ENCODE measurements around the gene CHPF.

CHPF gene

DNA sequence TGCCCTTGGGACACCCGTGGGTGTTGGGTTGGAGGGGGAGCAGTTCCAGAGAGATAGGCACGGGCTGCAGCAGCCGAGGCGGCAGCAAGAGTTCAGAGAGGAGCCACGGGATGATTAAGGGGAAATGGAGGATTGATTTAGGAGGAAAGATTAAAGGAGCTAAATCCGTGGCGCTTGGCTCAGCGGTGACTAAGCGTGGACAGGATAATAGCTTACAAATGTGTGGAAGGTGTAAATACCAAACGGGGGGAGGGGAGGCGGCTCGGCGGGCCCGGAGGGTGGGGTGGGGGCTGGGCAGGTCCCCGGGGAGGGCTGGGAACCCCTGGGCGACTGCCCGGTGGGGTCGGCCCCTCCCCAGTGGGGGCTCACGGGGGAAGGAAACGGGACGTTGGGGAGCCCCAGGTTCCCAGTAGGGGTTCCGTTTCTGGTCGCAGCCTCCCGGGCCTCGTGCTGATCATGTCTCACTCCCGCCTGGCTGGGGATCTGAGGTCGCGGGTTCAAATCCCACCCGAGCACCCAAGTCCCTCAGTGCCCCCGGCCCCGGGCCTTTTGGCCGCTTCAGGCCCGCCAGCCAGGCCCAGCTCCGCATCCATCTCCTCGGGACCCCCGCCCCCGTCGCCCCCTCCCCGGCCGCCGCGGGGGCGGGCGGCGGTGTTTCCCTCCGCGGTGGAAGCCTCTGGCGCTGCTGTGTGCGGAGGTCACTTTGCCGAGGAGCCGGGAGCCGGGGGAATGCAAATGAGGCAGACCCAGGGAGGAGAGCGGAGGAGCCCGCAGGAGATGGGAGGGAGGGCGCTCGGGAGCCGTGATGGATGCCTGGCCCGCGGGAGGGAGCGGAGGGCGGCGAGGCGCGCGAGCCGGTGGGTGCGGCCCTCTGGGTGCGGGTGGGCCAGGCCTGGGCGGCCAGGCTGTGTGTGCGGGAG is 21.2 kb downstream of the CHPF start:
- in situ Hi-C loops (cut with HindIII; ENCODE audit: low pct_ligation_motif_present, low pct_unique_long_range_greater_than_20kb, low sequenced_read_pairs), result no loop called here
- peak; percentile 77 for DNase-seq

DNA sequence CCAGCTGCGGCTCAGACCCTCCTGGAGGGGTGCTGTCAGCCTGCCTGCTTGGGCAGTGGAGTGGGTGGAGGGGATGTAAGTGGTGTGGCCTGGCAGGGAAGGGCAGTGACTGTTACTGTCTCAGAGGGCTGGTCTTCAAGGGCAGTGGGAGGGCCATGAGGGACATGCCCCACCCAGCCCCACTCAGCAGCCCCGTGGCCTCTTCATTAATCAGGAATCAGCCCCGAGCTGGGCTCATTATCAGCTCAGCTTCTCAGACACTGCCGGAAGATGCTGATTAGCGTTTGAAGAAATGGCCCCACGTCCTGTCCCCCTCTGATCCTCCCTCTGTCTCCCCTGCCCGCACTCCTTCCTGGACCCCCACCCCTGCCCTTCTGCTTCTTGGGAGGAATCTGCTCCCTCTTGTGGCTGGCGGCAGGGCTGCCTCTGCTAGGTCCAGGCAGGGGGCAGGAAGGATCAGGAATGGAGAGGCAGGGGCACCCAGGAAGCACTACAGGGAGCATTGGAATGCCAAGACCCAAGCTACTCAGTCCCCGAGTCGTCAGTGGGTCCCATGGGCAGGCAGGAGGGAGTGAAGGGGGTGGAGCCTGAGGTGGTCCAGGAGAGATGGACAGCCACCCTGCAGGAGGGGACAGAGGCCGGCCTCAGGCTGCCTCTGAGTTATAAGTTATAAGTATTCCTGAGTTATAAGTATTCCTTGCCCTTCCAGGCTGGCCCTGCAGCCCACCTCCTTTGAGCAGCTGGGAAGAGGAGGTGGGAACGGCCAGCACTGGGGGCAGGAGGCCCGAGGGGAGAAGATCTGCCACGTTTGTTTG is 22.3 kb downstream of the CHPF start:
- in situ Hi-C loops (cut with HindIII; ENCODE audit: low pct_ligation_motif_present, low pct_unique_long_range_greater_than_20kb, low sequenced_read_pairs), result no loop called here
- DNase-seq, result peak; percentile 82

- in situ Hi-C loops (cut with HindIII; ENCODE audit: low pct_ligation_motif_present, low pct_unique_long_range_greater_than_20kb, low sequenced_read_pairs), result no loop called here
Measured at GRCh38 chr2:219520079-219520478, 23.5 kb downstream of the CHPF start.

GRCh38 chr2:219519526-219519916 is 24.1 kb downstream of the CHPF start:
- no peak for DNase-seq
- in situ Hi-C loops (cut with HindIII; ENCODE audit: low pct_ligation_motif_present, low pct_unique_long_range_greater_than_20kb, low sequenced_read_pairs), result no loop called here

More at GRCh38 chr2:219520079-219520478, 23.5 kb downstream of the CHPF start:
- DNase-seq, result no peak

- in situ Hi-C loops (cut with HindIII; ENCODE audit: low pct_ligation_motif_present, low pct_unique_long_range_greater_than_20kb, low sequenced_read_pairs), result no loop called here
- DNase-seq, result no peak
Measured at GRCh38 chr2:219517954-219518778, 25.4 kb downstream of the CHPF start.

GRCh38 chr2:219516888-219517287 is 26.7 kb downstream of the CHPF start:
- in situ Hi-C loops (cut with HindIII; ENCODE audit: low pct_ligation_motif_present, low pct_unique_long_range_greater_than_20kb, low sequenced_read_pairs), result no loop called here
- no peak for DNase-seq

GRCh38 chr2:219515874-219516629 is 27.6 kb downstream of the CHPF start:
- in situ Hi-C loops (cut with HindIII; ENCODE audit: low pct_ligation_motif_present, low pct_unique_long_range_greater_than_20kb, low sequenced_read_pairs), result no loop called here
- DNase-seq, result no peak

DNA sequence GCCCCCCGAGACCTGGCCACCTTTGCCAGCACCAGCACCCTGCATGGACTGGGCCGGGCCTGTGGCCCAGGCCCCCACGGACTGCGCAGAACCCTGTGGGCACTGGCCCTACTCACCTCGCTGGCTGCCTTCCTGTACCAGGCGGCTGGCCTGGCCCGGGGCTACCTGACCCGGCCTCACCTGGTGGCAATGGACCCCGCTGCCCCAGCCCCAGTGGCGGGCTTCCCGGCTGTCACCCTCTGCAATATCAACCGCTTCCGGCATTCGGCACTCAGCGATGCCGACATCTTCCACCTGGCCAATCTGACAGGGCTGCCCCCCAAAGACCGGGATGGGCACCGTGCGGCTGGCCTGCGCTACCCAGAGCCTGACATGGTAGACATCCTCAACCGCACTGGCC is 28.8 kb downstream of the CHPF start:
- no peak for DNase-seq
- in situ Hi-C loops (cut with HindIII; ENCODE audit: low pct_ligation_motif_present, low pct_unique_long_range_greater_than_20kb, low sequenced_read_pairs), result no loop called here

GRCh38 chr2:219514196-219514761 is 29.3 kb downstream of the CHPF start, which contains the start of gene ASIC4:
TSS of gene ASIC4 (plus strand) at chr2:219514482. CDS start at chr2:219514725, 243 bp downstream.
- DNase-seq, result no peak
- in situ Hi-C loops (cut with HindIII; ENCODE audit: low pct_ligation_motif_present, low pct_unique_long_range_greater_than_20kb, low sequenced_read_pairs), result no loop called here

GRCh38 chr2:219513787-219514186 is 29.8 kb downstream of the CHPF start:
- in situ Hi-C loops (cut with HindIII; ENCODE audit: low pct_ligation_motif_present, low pct_unique_long_range_greater_than_20kb, low sequenced_read_pairs), result no loop called here
- no peak for DNase-seq

DNA sequence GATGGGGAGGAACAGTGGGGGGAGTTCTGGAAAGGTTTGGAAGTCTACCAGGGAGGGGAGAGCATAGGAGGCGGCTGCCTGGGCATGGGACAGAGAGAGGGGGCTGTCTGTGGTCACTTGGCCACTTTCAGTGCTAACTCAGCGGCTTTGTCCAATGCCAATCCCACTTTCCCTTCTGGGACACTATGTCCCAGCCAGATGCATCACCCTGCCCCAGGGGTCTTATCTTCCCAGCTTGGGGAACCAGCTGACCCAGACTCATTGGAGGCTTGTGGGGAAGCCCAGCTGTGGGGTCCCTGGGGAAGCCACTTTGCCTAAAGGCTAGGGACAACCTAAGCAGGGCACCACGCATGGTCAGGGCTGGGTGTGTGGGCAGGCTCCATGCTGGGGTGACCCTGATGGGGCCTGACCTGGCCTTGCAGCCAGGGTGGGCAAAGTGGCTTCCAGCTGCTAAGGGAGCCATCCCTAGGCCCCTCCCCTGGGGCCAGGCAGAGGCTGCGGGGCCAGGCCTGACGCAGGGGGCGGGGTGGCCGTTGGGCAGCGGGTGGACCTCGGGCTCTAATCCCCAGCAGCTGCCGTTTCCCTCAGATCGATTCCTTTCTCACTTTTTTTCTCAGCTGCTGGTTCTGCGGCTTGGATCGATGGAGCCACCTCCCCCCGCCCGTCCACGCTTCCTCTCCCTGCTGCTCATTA is 30.9 kb downstream of the CHPF start:
- in situ Hi-C loops (cut with HindIII; ENCODE audit: low pct_ligation_motif_present, low pct_unique_long_range_greater_than_20kb, low sequenced_read_pairs), result no loop called here

DNA sequence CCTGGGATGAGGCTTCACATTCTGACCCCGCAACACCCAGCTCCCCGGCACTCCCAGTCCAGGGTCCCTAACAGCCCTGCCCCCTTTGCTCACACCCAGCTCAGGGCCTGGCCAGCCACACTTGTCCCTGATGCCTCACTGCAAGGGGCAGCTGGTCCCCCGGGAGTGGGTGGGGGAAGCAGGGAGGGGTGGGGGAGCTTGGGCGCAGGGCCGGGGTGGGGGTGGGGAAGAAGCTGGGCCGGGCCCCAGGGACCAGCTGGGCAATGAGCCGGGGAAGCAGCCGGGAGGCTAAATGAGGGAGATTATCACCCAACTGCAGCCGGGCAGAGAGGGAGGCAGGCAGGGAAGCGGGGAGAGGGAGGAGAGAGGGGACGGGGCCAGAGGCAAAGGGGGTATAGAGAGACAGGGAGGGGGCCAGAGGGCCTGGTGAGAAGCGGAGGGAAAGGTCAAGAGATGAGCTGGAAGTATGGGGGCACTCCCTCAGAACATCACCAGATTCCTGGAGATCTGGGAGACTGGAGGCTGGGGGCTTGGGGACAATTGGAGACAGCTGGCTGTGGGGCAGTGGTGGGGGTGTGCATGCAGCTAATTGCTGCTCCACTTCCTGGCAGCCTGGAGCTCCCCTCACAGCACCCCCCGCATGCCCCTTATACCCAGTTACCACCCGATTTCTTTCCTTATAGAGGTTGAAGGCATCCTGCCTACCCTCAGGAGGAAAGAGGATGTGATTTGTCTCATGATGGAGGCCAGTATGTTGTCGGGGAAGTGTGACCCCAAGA is 31.9 kb downstream of the CHPF start:
- DNase-seq, result no peak
- in situ Hi-C loops (cut with HindIII; ENCODE audit: low pct_ligation_motif_present, low pct_unique_long_range_greater_than_20kb, low sequenced_read_pairs), result no loop called here

More for the DNA sequence above, 30.9 kb downstream of the CHPF start:
- no peak for DNase-seq

DNA sequence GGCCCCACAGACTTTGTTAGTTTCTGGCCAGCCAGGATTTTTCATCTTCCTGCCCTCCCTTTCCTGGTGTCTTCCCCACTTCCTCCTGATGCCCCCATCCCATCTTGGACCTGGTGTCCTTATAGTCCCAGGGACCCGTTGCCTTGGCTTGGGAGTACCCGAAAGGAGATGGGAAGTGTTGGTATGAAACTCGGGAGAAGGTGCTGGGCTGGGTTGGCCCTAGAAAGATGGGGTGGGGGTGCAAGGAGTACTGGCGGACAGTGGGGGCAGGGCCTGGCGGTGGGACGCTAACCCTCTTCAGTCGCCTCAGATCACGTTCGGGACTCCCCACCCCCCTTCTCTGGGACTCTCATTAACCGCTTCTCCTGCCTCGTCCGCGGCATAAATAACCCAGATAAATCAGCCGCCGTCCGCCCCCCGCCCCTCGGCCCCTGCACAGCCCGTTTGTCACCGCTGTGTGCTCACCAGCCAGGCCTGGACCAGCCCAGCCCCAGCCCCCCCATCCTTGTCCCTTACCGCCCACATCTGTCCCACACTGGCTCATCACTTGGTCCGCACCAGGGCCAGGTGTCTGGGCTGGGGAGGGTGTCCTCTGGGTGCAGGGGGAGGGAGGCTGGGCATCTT is 33.0 kb downstream of the CHPF start:
- no peak for DNase-seq
- in situ Hi-C loops (cut with HindIII; ENCODE audit: low pct_ligation_motif_present, low pct_unique_long_range_greater_than_20kb, low sequenced_read_pairs), result no loop called here

DNA sequence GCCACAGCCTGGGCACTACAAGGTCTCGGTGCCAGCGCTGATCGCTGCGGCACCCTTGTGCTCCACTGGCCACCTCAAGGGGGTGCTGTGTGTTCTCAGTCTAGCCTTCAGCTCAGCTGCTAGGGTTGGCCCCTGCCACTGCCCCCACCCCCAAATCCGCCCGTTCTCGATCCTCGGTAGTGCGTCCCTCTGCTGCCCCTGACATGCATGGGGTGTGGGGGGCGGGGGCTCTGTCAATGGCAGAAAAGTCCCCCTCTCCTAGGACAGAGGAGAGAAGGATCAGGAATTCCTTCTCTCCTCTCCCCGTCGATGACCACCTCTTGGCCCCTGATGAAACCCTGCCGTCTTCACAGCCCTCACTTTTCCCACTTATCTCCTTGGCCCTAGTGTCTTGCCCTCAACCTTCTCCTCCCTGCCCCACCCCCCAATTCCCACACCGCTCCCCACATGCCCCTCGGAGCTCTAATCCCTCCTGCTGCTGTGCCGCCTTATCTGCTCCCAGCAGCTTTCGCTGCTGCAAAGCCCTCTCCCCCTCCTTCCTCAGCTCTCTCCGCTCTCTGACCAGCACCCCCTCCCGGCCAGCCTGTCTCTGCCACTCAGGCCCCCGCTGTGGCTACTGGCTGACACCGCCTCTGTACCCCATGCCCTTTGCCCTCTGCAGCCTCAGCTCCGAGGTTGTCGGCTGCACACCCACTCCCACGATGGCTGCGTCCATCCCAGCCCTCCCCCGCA is 33.7 kb downstream of the CHPF start:
- in situ Hi-C loops (cut with HindIII; ENCODE audit: low pct_ligation_motif_present, low pct_unique_long_range_greater_than_20kb, low sequenced_read_pairs), result no loop called here
- peak; percentile 75 for DNase-seq

DNA sequence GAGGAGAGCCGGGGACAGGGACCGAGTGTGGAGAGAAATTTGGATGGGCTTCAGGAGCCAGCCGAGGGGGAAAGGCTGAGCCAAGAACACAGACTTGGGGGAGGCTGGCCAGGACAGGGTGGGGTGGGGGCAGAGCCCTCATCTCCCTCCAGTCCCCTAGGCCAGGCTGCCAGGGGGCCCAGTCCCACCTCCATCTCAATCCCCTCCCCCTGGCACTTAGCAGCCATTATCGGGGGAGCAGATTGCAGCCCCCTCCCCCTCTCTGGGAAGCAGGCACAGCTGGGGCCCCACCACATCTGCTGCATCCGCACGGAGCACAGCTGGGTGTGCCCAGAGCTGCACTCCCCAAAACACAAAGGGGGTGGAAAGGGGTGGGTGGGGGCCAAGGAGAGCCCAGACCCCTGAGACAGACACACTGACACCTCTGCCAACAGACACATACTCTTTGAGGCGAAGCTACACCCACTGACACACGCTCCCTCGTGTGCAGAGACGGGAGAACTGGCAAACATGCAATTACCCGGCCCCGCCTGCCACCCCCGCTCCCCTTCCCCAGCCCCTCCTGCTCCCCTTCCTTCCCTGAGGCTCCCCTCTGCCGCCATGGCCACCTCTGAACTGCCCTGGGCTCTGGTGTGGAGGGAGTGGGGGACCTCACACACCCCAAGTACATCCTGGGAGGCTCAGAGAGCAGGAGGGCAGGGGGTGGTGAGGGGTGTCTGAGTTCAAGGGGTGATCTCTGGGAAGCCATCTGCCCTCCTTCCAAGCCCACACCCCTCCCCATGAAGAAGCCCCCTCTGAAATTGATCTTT is 34.4 kb downstream of the CHPF start:
- DNase-seq, result no peak
- in situ Hi-C loops (cut with HindIII; ENCODE audit: low pct_ligation_motif_present, low pct_unique_long_range_greater_than_20kb, low sequenced_read_pairs), result no loop called here
